GM12878 (cell line): Measurements from ENCODE around the gene DENND1A. TPM values are rescaled to one million over a fixed set of nuclear protein-coding genes. Genes with fewer than 3 reads are reported as not detected.

Source experiments
- ATAC-seq: fragments of 200-7000 bp; cut with Tn5 transposase; 3 replicates; pipeline ENCODE4 v1.9.1; 2020; ENCODE audit warnings: mild to moderate bottlenecking, moderate library complexity
- BruUV-seq: library from RNA; stranded (reverse); fragments of 400-500 nt; replicated peaks from 2 replicates; lab custom pipeline; 2021; lab: Mats Ljungman, UMichigan
- CTCF ChIA-PET: fragments of 300-600 bp; sonication (Branson Sonifier 250); formaldehyde crosslinking; extraction: SDS; loops from one replicate; lab custom pipeline; 2021; ENCODE audit warnings: inconsistent platforms; lab: Yijun Ruan, JAX
- POLR2A ChIA-PET: fragments of 350-600 bp; formaldehyde crosslinking; extraction: SDS; loops from one replicate; lab custom pipeline; 2021; ENCODE audit warnings: inconsistent platforms; lab: Charles Lee
- RAD21 ChIA-PET: fragments of 300-600 bp; sonication (Branson Sonifier 250); formaldehyde crosslinking; loops from one replicate; lab custom pipeline; 2023; ENCODE audit warnings: antibody characterized with exemption; ENCODE audit not compliant: unreplicated experiment; lab: Charles Lee
- SMC1A ChIA-PET: fragments of 300-600 bp; sonication (Branson Sonifier 250); formaldehyde crosslinking; loops from one replicate; lab custom pipeline; 2023; ENCODE audit not compliant: unreplicated experiment, uncharacterized antibody; lab: Charles Lee
- DNase-seq: peaks from one replicate; pipeline ENCODE4 v3.0.0-alpha.2; 2011; ENCODE audit warnings: low read depth, low spot score
- FAIRE-seq: peaks from 3 replicates; lab custom pipeline; 2011; peaks lifted over from hg19 to GRCh38; lab: Jason Lieb, UNC
- H2AFZ ChIP-seq: 2 replicates; pipeline ENCODE4 v1.6.0; 2011; ENCODE audit warnings: low read depth, low read length, control low read depth; ENCODE audit not compliant: control insufficient read depth
- H3K27ac ChIP-seq: 2 replicates; pipeline ENCODE4 v1.5.1; 2011; ENCODE audit warnings: control low read depth; ENCODE audit not compliant: control insufficient read depth, insufficient read depth
- H3K27me3 ChIP-seq, 2 experiments: replicated peaks in 1 of 2; 2 replicates each; pipeline versions ENCODE4 v1.6.0 to v1.6.1; 2011; ENCODE audit warnings: low read length in 1 of 2; ENCODE audit not compliant: control insufficient read depth in 2 of 2, insufficient read depth in 2 of 2
- H3K36me3 ChIP-seq, 2 experiments: 2 replicates each; pipeline ENCODE4 v1.5.1; 2011; ENCODE audit warnings: low read length in 1 of 2; ENCODE audit not compliant: control insufficient read depth in 2 of 2, insufficient read depth in 2 of 2
- H3K4me1 ChIP-seq: 2 replicates; pipeline ENCODE4 v1.6.1; 2011; ENCODE audit warnings: mild to moderate bottlenecking, low read length, moderate library complexity, mixed read lengths; ENCODE audit not compliant: control insufficient read depth, insufficient read depth
- H3K4me2 ChIP-seq: 2 replicates; pipeline ENCODE4 v1.6.0; 2011; ENCODE audit warnings: control low read depth; ENCODE audit not compliant: control insufficient read depth, insufficient read depth
- H3K4me3 ChIP-seq: fragments of 200-600 bp; sonication (generic); 2 replicates; pipeline ENCODE4 v1.5.1; 2016
- H3K79me2 ChIP-seq: 2 replicates; pipeline ENCODE4 v1.6.0; 2011; ENCODE audit warnings: low read length; ENCODE audit not compliant: control insufficient read depth, insufficient read depth
- H3K9ac ChIP-seq: 2 replicates; pipeline ENCODE4 v1.8.0; 2011; ENCODE audit warnings: low read length, control low read depth, mixed read lengths; ENCODE audit not compliant: control insufficient read depth, insufficient read depth
- H3K9me3 ChIP-seq: replicated peaks from 3 replicates; pipeline ENCODE4 v1.5.1; 2011; ENCODE audit warnings: mild to moderate bottlenecking, low read length; ENCODE audit not compliant: control insufficient read depth, insufficient read depth
- H4K20me1 ChIP-seq: 2 replicates; pipeline ENCODE4 v1.6.0; 2011; ENCODE audit not compliant: control insufficient read depth, insufficient read depth
- ATF7 ChIP-seq: fragments of 450-650 bp; IDR thresholded peaks from 2 replicates; pipeline ENCODE4 v1.6.1; 2016; ENCODE audit warnings: low read depth, mild to moderate bottlenecking
- BRCA1 ChIP-seq: IDR thresholded peaks from 2 replicates; pipeline ENCODE4 v1.6.1; 2011; ENCODE audit warnings: low read depth, low read length, improper control_type of control experiment
- MEF2A ChIP-seq: IDR thresholded peaks from 2 replicates; pipeline ENCODE4 v1.6.1; 2011; ENCODE audit warnings: low read depth, mild to moderate bottlenecking, low read length, moderate library complexity; ENCODE audit not compliant: insufficient read depth
- MYC ChIP-seq: IDR thresholded peaks from 2 replicates; pipeline ENCODE4 v1.6.1; 2011; ENCODE audit warnings: mild to moderate bottlenecking, low read length, moderate library complexity, inconsistent platforms; ENCODE audit not compliant: insufficient read depth, insufficient replicate concordance, insufficient read length, severe bottlenecking
- NFYB ChIP-seq: IDR thresholded peaks from 2 replicates; pipeline ENCODE4 v1.6.1; 2011; ENCODE audit warnings: low read depth, mild to moderate bottlenecking, low read length, improper control_type of control experiment, moderate library complexity; ENCODE audit not compliant: insufficient read depth
- NR2C1 ChIP-seq: fragments of 450-650 bp; IDR thresholded peaks from 2 replicates; pipeline ENCODE4 v1.6.1; 2017; ENCODE audit warnings: antibody characterized with exemption, mild to moderate bottlenecking, moderate library complexity
- NR2F1 ChIP-seq: fragments of 450-650 bp; conservative IDR thresholded peaks from 2 replicates; pipeline ENCODE4 v1.6.1; 2017; ENCODE audit warnings: mild to moderate bottlenecking
- PML ChIP-seq: IDR thresholded peaks from 2 replicates; pipeline ENCODE4 v1.6.1; 2012; ENCODE audit warnings: low read length, inconsistent platforms
- ZBTB33 ChIP-seq: fragments of 450-650 bp; IDR thresholded peaks from 2 replicates; pipeline ENCODE4 v1.6.1; 2017; ENCODE audit warnings: mild to moderate bottlenecking
- WGBS: methylation state at CpG from one replicate; pipeline ENCODE4 v1.1.6; 2016; ENCODE audit warnings: low lambda C conversion rate; ENCODE audit not compliant: insufficient replicate concordance, insufficient coverage; ENCODE audit errors: missing lambda C conversion rate; 5-methylcytosine and 5-hydroxymethylcytosine counted together
- in situ Hi-C: fragments of 300-500 bp; cut with MboI; formaldehyde crosslinking; loops from 9 replicates; pipeline ENCODE4 v1.14.3; 2018; ENCODE audit warnings: mixed read lengths
- intact Hi-C: fragments of 100-400 bp; cut with micrococcal nuclease; formaldehyde crosslinking; loops from one replicate; pipeline ENCODE4 v1.14.2; 2022; ENCODE audit not compliant: unreplicated experiment
- polyA plus RNA-seq, 11 experiments: library from polyadenylated mRNA; depleted of rRNA in 4 of 11; unstranded in 6 of 11; stranded (reverse) in 5 of 11; fragments of >200 nt; fragmentation: Nextera tagmentation in 4 of 11; fragmentation: Illumina TruSeq in 1 of 11; extraction: Ambion mirVana in 4 of 11; extraction: Trizol in 1 of 11; gene quantifications; 1 replicate in 1 of 11; 2 replicates in 10 of 11; pipeline versions ENCODE4 v1.2.1 to v1.2.3, GENCODE V29; 2011 to 2016; ENCODE audit warnings: inconsistent platforms in 2 of 11, missing spikeins in 2 of 11, low read depth in 1 of 11
- total RNA-seq, 4 experiments: library from RNA; depleted of rRNA in 3 of 4; stranded (reverse); fragments of >200 nt in 3 of 4; fragmentation: Illumina TruSeq in 1 of 4; extraction: Trizol in 1 of 4; gene quantifications; 2 replicates each; pipeline versions ENCODE4 v1.2.1 to v1.2.3, GENCODE V29; 2013 to 2021
- TF ChIP-seq, protein P1 (sequence below): fragments of 450-650 bp; IDR thresholded peaks from 2 replicates; pipeline ENCODE4 v1.6.1; 2014; ENCODE audit warnings: mild to moderate bottlenecking
- TF ChIP-seq, protein P2 (sequence below): fragments of 450-650 bp; conservative IDR thresholded peaks from 2 replicates; pipeline ENCODE4 v1.6.1; 2017; ENCODE audit warnings: mild to moderate bottlenecking, moderate library complexity
- TF ChIP-seq, protein P3 (sequence below): IDR thresholded peaks from 2 replicates; pipeline ENCODE4 v1.6.1; 2012; ENCODE audit warnings: low read depth, low read length, improper control_type of control experiment
- TF ChIP-seq, protein P4 (sequence below): IDR thresholded peaks from 2 replicates; pipeline ENCODE4 v1.6.1; 2011; ENCODE audit warnings: borderline replicate concordance, low read depth, mild to moderate bottlenecking, moderate library complexity, mixed read lengths, low read length; ENCODE audit not compliant: insufficient read depth; ENCODE audit errors: extremely low read length

DENND1A gene
- total and polyA plus RNA-seq, 10 of the 15 experiments (the other 5 are each of a cell fraction or from before 2014, with no cell fraction given), result 14.1 to 48.6 (median 35.2) TPM

DNA sequence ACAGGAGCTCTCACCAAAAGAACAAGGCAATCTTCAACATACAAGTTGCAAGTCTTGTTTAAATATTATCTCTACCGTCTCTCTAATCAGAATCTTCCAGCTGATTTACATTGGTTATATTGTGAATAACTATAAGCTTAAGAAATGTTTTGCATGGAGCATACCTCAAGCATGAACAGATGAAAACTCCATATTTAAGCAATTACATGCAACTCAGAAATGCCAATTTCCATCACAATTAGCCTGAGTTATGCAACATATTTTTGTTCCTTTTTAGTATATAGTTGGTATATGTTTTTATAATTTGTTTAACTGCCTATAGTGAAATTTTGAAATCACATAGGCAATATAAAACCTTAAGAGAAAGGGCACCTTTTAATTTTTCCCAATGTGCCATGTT is 142.5 kb downstream of the DENND1A start (continued):
- TF ChIP-seq NFYB, result no peak
- TF ChIP-seq, protein P1, sequence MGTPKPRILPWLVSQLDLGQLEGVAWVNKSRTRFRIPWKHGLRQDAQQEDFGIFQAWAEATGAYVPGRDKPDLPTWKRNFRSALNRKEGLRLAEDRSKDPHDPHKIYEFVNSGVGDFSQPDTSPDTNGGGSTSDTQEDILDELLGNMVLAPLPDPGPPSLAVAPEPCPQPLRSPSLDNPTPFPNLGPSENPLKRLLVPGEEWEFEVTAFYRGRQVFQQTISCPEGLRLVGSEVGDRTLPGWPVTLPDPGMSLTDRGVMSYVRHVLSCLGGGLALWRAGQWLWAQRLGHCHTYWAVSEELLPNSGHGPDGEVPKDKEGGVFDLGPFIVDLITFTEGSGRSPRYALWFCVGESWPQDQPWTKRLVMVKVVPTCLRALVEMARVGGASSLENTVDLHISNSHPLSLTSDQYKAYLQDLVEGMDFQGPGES, result no peak
- TF ChIP-seq PML, result no peak
- TF ChIP-seq BRCA1, result no peak
- TF ChIP-seq, protein P2, sequence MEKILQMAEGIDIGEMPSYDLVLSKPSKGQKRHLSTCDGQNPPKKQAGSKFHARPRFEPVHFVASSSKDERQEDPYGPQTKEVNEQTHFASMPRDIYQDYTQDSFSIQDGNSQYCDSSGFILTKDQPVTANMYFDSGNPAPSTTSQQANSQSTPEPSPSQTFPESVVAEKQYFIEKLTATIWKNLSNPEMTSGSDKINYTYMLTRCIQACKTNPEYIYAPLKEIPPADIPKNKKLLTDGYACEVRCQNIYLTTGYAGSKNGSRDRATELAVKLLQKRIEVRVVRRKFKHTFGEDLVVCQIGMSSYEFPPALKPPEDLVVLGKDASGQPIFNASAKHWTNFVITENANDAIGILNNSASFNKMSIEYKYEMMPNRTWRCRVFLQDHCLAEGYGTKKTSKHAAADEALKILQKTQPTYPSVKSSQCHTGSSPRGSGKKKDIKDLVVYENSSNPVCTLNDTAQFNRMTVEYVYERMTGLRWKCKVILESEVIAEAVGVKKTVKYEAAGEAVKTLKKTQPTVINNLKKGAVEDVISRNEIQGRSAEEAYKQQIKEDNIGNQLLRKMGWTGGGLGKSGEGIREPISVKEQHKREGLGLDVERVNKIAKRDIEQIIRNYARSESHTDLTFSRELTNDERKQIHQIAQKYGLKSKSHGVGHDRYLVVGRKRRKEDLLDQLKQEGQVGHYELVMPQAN, result no peak
- TF ChIP-seq, all 136 proteins: peak for 0

GRCh38 chr9:123784518-123784917 is 145.4 kb downstream of the DENND1A start:
- no peak for ATAC-seq
- in situ Hi-C loops (no loop called here), intact Hi-C loops (no loop called here)
- Histone ChIP-seq H3K9ac (no peak overlapping the region), H3K4me2 (no peak overlapping the region), H3K27me3 (no peaks in the 10 kb centered on the region), H3K4me3 (no peak overlapping the region), H4K20me1 (no peaks in the 10 kb centered on the region), H3K4me1 (no peaks in the 10 kb centered on the region), H2AFZ (no peak overlapping the region), H3K79me2 (no peaks in the 10 kb centered on the region), H3K36me3 (peaks cover 0 to 1% of the 10 kb centered on the region in 2 experiments; a peak in 1 of 4 replicates), H3K9me3 (no peaks in the 10 kb centered on the region), H3K27ac (no peak overlapping the region)
- ChIA-PET RAD21 (interaction anchor here (1.1 to 1.2 kb wide), 2 partner anchors 11 to 35 kb away, joined by 3 read pairs; no protein-coding TSS in a partner anchor), CTCF (interaction anchor here (1.1 to 1.4 kb wide), 3 partner anchors 10 to 40 kb away, joined by 3 to 4 read pairs (median 4); no protein-coding TSS in a partner anchor), SMC1A (interaction anchor here (1.0 to 1.5 kb wide), 3 partner anchors 10 to 71 kb away, joined by 3 to 5 read pairs (median 3); no protein-coding TSS in a partner anchor), POLR2A (no interaction called here)
- BruUV-seq, result no TSS peak
- no peak for DNase-seq
- TF ChIP-seq, protein P3, sequence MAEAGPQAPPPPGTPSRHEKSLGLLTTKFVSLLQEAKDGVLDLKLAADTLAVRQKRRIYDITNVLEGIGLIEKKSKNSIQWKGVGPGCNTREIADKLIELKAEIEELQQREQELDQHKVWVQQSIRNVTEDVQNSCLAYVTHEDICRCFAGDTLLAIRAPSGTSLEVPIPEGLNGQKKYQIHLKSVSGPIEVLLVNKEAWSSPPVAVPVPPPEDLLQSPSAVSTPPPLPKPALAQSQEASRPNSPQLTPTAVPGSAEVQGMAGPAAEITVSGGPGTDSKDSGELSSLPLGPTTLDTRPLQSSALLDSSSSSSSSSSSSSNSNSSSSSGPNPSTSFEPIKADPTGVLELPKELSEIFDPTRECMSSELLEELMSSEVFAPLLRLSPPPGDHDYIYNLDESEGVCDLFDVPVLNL, result no peak
- TF ChIP-seq NR2C1 (no peak), ZBTB33 (no peak), MYC (no peak), MEF2A (no peak), ATF7 (no peak), NR2F1 (no peak)
- TF ChIP-seq, protein P4, sequence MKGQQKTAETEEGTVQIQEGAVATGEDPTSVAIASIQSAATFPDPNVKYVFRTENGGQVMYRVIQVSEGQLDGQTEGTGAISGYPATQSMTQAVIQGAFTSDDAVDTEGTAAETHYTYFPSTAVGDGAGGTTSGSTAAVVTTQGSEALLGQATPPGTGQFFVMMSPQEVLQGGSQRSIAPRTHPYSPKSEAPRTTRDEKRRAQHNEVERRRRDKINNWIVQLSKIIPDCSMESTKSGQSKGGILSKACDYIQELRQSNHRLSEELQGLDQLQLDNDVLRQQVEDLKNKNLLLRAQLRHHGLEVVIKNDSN, result no peak
- FAIRE-seq, result no peak
- 89% methylated on average over 1 of the region's 1 CpG for WGBS
